Measurements from ENCODE around the gene GRB10. TPM values are rescaled to one million over a fixed set of nuclear protein-coding genes. Genes with fewer than 3 reads are reported as not detected.

GRB10 gene
- total and polyA plus RNA-seq, 2 experiments from 2014 or later: 35.0 to 154 TPM

- no peaks in the 10 kb centered on the region for H3K9me3 Mint-ChIP-seq
- peaks cover 6% of the 10 kb centered on the region for H3K4me1 Mint-ChIP-seq
- ATAC-seq: no peak
- no peak overlapping the region for H2AFZ ChIP-seq
- no peaks in the 10 kb centered on the region for H3K27me3 ChIP-seq (ENCODE audit: insufficient read depth)
- peaks cover 63% of the 10 kb centered on the region for H3K36me3 Mint-ChIP-seq (ENCODE audit: low read depth)
- H3K36me3 ChIP-seq (ENCODE audit: insufficient read depth): peaks cover 45% of the 10 kb centered on the region
- DNase-seq (ENCODE audit: low spot score): no peak
- H3K4me3 ChIP-seq: no peak overlapping the region
- H3K79me2 ChIP-seq (replicated peaks; ENCODE audit: insufficient read depth): 0 out of 2 replicates have a peak, but pooled peaks cover 3% of the 10 kb centered on the region
- no peak overlapping the region for H3K4me2 ChIP-seq
- H3K4me1 ChIP-seq (ENCODE audit: insufficient read depth): peaks cover 1% of the 10 kb centered on the region; the same call in 1 of the 2 replicates
- TF ChIP-seq EZH2 (IDR thresholded peaks at IDR 0.05; ENCODE audit: low read depth, unreplicated experiment) (no peak), EZH2phosphoT487 (IDR thresholded peaks at IDR 0.05; ENCODE audit: unreplicated experiment) (no peak)
- no peak overlapping the region for H3K27ac ChIP-seq (ENCODE audit: low read depth)
- peaks cover 15% of the 10 kb centered on the region for H4K20me1 ChIP-seq (replicated peaks; ENCODE audit: insufficient read depth)
- H3K27me3 Mint-ChIP-seq (ENCODE audit: insufficient read depth, low read depth, poor library complexity): no peaks in the 10 kb centered on the region
- H3F3A ChIP-seq (replicated peaks; ENCODE audit: low read depth): no peaks in the 10 kb centered on the region
- H3K27ac Mint-ChIP-seq: no peak overlapping the region
- H3K9me2 ChIP-seq (ENCODE audit: insufficient read depth): no peaks in the 10 kb centered on the region
- no peak overlapping the region for H3K4me3 Mint-ChIP-seq
Observed at GRCh38 chr7:50607524-50608125, 175.1 kb downstream of the GRB10 start.

GRCh38 chr7:50605059-50605458, 177.6 kb downstream of the GRB10 start:
- Histone ChIP-seq H2AFZ (no peak overlapping the region), H3K79me2 (replicated peaks; ENCODE audit: insufficient read depth) (0 out of 2 replicates have a peak, but pooled peaks cover 3% of the 10 kb centered on the region), H3F3A (replicated peaks; ENCODE audit: low read depth) (no peaks in the 10 kb centered on the region), H3K4me1 (ENCODE audit: insufficient read depth) (peaks cover 6% of the 10 kb centered on the region; the same call in 1 of the 2 replicates), H3K4me2 (no peak overlapping the region), H3K27me3 (ENCODE audit: insufficient read depth) (no peaks in the 10 kb centered on the region), H3K27ac (ENCODE audit: low read depth) (no peak overlapping the region), H3K36me3 (ENCODE audit: insufficient read depth) (peaks cover 31% of the 10 kb centered on the region), H3K4me3 (no peak overlapping the region), H3K9me2 (ENCODE audit: insufficient read depth) (no peaks in the 10 kb centered on the region), H4K20me1 (replicated peaks; ENCODE audit: insufficient read depth) (peaks cover 11% of the 10 kb centered on the region)
- no peak overlapping the region for H3K27ac Mint-ChIP-seq
- ATAC-seq (no peak), DNase-seq (ENCODE audit: low spot score) (no peak)
- peaks cover 56% of the 10 kb centered on the region for H3K36me3 Mint-ChIP-seq (ENCODE audit: low read depth)
- H3K4me3 Mint-ChIP-seq: no peak overlapping the region
- H3K9me3 Mint-ChIP-seq: no peaks in the 10 kb centered on the region
- peaks cover 11% of the 10 kb centered on the region for H3K4me1 Mint-ChIP-seq
- peaks cover 4% of the 10 kb centered on the region for H3K27me3 Mint-ChIP-seq (ENCODE audit: insufficient read depth, low read depth, poor library complexity)
- TF ChIP-seq ETS1 (IDR thresholded peaks at IDR 0.05): no peak
- no peak for TF ChIP-seq JUNB (IDR thresholded peaks at IDR 0.05; ENCODE audit: unreplicated experiment)
- TF ChIP-seq ZNF114 (CRISPR knock-in tag; IDR thresholded peaks at IDR 0.05): no peak

- ATAC-seq (peak; percentile 20; the same call in 2 of the 3 replicates), DNase-seq (ENCODE audit: low spot score) (no peak)
- H3K4me1 ChIP-seq (ENCODE audit: insufficient read depth): peaks cover 6% of the 10 kb centered on the region; the same call in 1 of the 2 replicates
- H3K4me1 Mint-ChIP-seq: peaks cover 11% of the 10 kb centered on the region
- H2AFZ ChIP-seq: no peak overlapping the region
- H3K4me2 ChIP-seq: no peak overlapping the region
- H3K27me3 ChIP-seq (ENCODE audit: insufficient read depth): no peaks in the 10 kb centered on the region
- H3K27ac ChIP-seq (ENCODE audit: low read depth): no peak overlapping the region
- peaks cover 4% of the 10 kb centered on the region for H3K27me3 Mint-ChIP-seq (ENCODE audit: insufficient read depth, low read depth, poor library complexity)
- TF ChIP-seq REST (IDR thresholded peaks at IDR 0.05; ENCODE audit: unreplicated experiment) (no peak), STAT1 (IDR thresholded peaks at IDR 0.05; ENCODE audit: unreplicated experiment) (no peak)
- H3K36me3 Mint-ChIP-seq (ENCODE audit: low read depth): peaks cover 68% of the 10 kb centered on the region
- H3K9me2 ChIP-seq (ENCODE audit: insufficient read depth): no peaks in the 10 kb centered on the region
- peaks cover 4% of the 10 kb centered on the region for H4K20me1 ChIP-seq (replicated peaks; ENCODE audit: insufficient read depth)
- no peaks in the 10 kb centered on the region for H3F3A ChIP-seq (replicated peaks; ENCODE audit: low read depth)
- peaks cover 21% of the 10 kb centered on the region for H3K36me3 ChIP-seq (ENCODE audit: insufficient read depth)
- 0 out of 2 replicates have a peak overlapping the region, but pooled peaks have one; percentile 33 for H3K27ac Mint-ChIP-seq
- no peak overlapping the region for H3K4me3 Mint-ChIP-seq
- H3K79me2 ChIP-seq (replicated peaks; ENCODE audit: insufficient read depth): no peaks in the 10 kb centered on the region
- no peak overlapping the region for H3K4me3 ChIP-seq
- no peaks in the 10 kb centered on the region for H3K9me3 Mint-ChIP-seq
Observed at GRCh38 chr7:50603287-50603686, 179.4 kb downstream of the GRB10 start.

Data from GM23338 (cell line).